Astrocyte of the spinal cord (primary cell): ENCODE measurements around the gene RMC1.
A peak's percentile ranks its signal among the peaks of the same experiment; 100 is the strongest.

Source experiments
- DNase-seq: peaks from one replicate; pipeline ENCODE4 v3.0.0; 2011; ENCODE audit warnings: low read depth, low spot score
- H3K4me3 ChIP-seq: 2 replicates; pipeline ENCODE4 v1.5.1; 2011; ENCODE audit warnings: low read depth, mild to moderate bottlenecking, low read length, moderate library complexity
- CTCF ChIP-seq: IDR thresholded peaks from 2 replicates; pipeline ENCODE4 v1.5.1; 2012; ENCODE audit warnings: low read depth, mild to moderate bottlenecking, low read length, inconsistent platforms
- in situ Hi-C: cut with HindIII; loops from 2 replicates; pipeline ENCODE4 v1.10.0; 2017; ENCODE audit warnings: low sequenced_read_pairs

The RMC1 gene

GRCh38 chr18:23498117-23498516, 5.2 kb upstream of the RMC1 start:
- DNase-seq: no peak
- in situ Hi-C loops: no loop called here
- H3K4me3 ChIP-seq: no peak overlapping the region

GRCh38 chr18:23498877-23499276, 4.4 kb upstream of the RMC1 start:
- in situ Hi-C loops: no loop called here
- H3K4me3 ChIP-seq: no peak overlapping the region
- DNase-seq: peak; percentile 72

More at GRCh38 chr18:23498117-23498516, 5.2 kb upstream of the RMC1 start:
- no peak for TF ChIP-seq CTCF

GRCh38 chr18:23499291-23499781, 4.0 kb upstream of the RMC1 start:
- H3K4me3 ChIP-seq: no peak overlapping the region
- DNase-seq: no peak
- TF ChIP-seq CTCF: no peak
- in situ Hi-C loops: no loop called here

More at GRCh38 chr18:23498877-23499276, 4.4 kb upstream of the RMC1 start:
- TF ChIP-seq CTCF: peak; percentile 95

- no peak overlapping the region for H3K4me3 ChIP-seq
- no peak for DNase-seq
- no peak for TF ChIP-seq CTCF
- in situ Hi-C loops: no loop called here
Observed at GRCh38 chr18:23501626-23502025, 1.7 kb upstream of the RMC1 start.

GRCh38 chr18:23502516-23503037, 734 bp upstream of the RMC1 start:
- in situ Hi-C loops: no loop called here
- DNase-seq: no peak
- TF ChIP-seq CTCF: no peak
- peak overlapping the region; percentile 62 for H3K4me3 ChIP-seq

- peak overlapping the region; percentile 78 for H3K4me3 ChIP-seq
- in situ Hi-C loops: no loop called here
- no peak for TF ChIP-seq CTCF
- DNase-seq: no peak
Observed at GRCh38 chr18:23503963-23504344, 643 bp downstream of the RMC1 start.

- TF ChIP-seq CTCF: no peak
- H3K4me3 ChIP-seq: no peak overlapping the region
- in situ Hi-C loops: no loop called here
- DNase-seq: no peak
Observed at GRCh38 chr18:23504720-23505119, 1.4 kb downstream of the RMC1 start.
